Epithelial cell of alveolus of lung (primary cell): ENCODE measurements around the gene OR2A2. TPM values are rescaled to one million over a fixed set of nuclear protein-coding genes. Genes with fewer than 3 reads are reported as not detected.

Experiments
- total RNA-seq: library from RNA; depleted of rRNA; stranded (reverse); fragments of >200 nt; gene quantifications from 2 replicates; pipeline ENCODE4 v1.2.1, GENCODE V29; 2015

Gene OR2A2
- not detected in 2 replicates for total RNA-seq

GRCh38 chr7:144109283-144109682, at the start of gene OR2A2:
OR2A2 (plus strand) TSS chr7:144109583; CDS start chr7:144109583, 0 bp downstream.

GRCh38 chr7:144069511-144069910, 39.9 kb upstream of the OR2A2 start, which contains the start of gene OR2A25:
OR2A25 (plus strand) TSS chr7:144069811; CDS start chr7:144074220, 4,409 bp downstream.

GRCh38 chr7:144085978-144086377, 23.4 kb upstream of the OR2A2 start, which contains the start of gene OR2A12:
OR2A12 (plus strand) TSS chr7:144086278; CDS start chr7:144095108, 8,830 bp downstream.

GRCh38 chr7:144122876-144123275, 13.5 kb downstream of the OR2A2 start, which contains the start of gene OR2A14:
OR2A14 (plus strand) TSS chr7:144123176; CDS start chr7:144129113, 5,937 bp downstream.

Other genes starting within 250 kb of the OR2A2 start
- 56.9 and 147 TPM in 2 replicates for gene TCAF1, start 207.4 kb upstream of the OR2A2 start, total RNA-seq
- gene OR2F2, start 174.3 kb upstream of the OR2A2 start, total RNA-seq, result not detected in 2 replicates
- gene OR2F1, start 154.7 kb upstream of the OR2A2 start, total RNA-seq, result not detected in 2 replicates
- not detected in 2 replicates for gene OR6B1, start 109.3 kb upstream of the OR2A2 start, total RNA-seq
- not detected in 2 replicates for gene OR2A5, start 60.6 kb upstream of the OR2A2 start, total RNA-seq
- gene OR2A25, start 39.8 kb upstream of the OR2A2 start, total RNA-seq, result not detected in 2 replicates
- not detected in 2 replicates for gene OR2A12, start 23.3 kb upstream of the OR2A2 start, total RNA-seq
- gene OR2A14, start 13.6 kb downstream of the OR2A2 start, total RNA-seq, result not detected in 2 replicates
- gene CTAGE4, start 73.9 kb downstream of the OR2A2 start, total RNA-seq, result 0.72 TPM in 1 of 2 replicates, not detected in the other
- 0.16 and 1.2 TPM in 2 replicates for gene ARHGEF35, start 86.2 kb downstream of the OR2A2 start, total RNA-seq
- gene OR2A42, start 130.0 kb downstream of the OR2A2 start, total RNA-seq, result not detected in 2 replicates
- gene OR2A7, start 155.2 kb downstream of the OR2A2 start, total RNA-seq, result 0.13 and 0.56 TPM in 2 replicates
- 0.08 and 0.26 TPM in 2 replicates for gene CTAGE8, start 159.7 kb downstream of the OR2A2 start, total RNA-seq
- 0.13 and 0.24 TPM in 2 replicates for gene OR2A1, start 202.8 kb downstream of the OR2A2 start, total RNA-seq
- 1.7 and 3.4 TPM in 2 replicates for gene ARHGEF5, start 245.8 kb downstream of the OR2A2 start, total RNA-seq